Body of pancreas (tissue), 4 donors: ENCODE measurements around the gene ANKRD11.

Experiments
- POLR2A ChIP-seq, 3 donors: fragments of 450-650 bp; IDR thresholded peaks; one replicate each; pipeline ENCODE4 v1.6.1; 2016; ENCODE audit warnings: antibody characterized with exemption in 3 of 3, mild to moderate bottlenecking in 2 of 3
- TF ChIP-seq, protein P1 (sequence below), 7 experiments: fragments of 450-650 bp in 4 of 7; fragments of 200-600 bp in 3 of 7; sonication (generic) in 3 of 7; IDR thresholded peaks; one replicate each; pipeline ENCODE4 v1.5.1; 2016 to 2019; ENCODE audit warnings: antibody characterized with exemption in 7 of 7

DNA sequence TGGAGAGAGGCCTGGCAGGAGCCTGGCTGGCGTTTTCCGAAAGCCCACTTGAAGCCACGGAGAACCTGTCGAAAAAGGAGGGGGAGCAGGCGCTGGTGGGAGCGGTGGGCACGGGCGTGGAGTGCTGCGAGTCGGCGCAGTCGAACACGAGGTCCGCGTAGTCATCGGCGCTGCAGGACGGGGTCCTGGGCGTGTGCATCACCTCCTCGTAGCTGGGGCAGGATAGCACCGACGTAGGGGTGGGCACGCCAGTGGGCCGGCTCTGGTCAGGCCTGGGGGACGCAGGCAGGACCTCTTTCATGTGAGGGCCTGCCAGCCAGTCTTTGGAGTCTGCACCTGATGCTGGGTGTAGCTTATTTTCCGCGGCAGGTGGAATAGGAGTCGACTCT is 209.2 kb downstream of the ANKRD11 start:
- TF ChIP-seq, protein P1, sequence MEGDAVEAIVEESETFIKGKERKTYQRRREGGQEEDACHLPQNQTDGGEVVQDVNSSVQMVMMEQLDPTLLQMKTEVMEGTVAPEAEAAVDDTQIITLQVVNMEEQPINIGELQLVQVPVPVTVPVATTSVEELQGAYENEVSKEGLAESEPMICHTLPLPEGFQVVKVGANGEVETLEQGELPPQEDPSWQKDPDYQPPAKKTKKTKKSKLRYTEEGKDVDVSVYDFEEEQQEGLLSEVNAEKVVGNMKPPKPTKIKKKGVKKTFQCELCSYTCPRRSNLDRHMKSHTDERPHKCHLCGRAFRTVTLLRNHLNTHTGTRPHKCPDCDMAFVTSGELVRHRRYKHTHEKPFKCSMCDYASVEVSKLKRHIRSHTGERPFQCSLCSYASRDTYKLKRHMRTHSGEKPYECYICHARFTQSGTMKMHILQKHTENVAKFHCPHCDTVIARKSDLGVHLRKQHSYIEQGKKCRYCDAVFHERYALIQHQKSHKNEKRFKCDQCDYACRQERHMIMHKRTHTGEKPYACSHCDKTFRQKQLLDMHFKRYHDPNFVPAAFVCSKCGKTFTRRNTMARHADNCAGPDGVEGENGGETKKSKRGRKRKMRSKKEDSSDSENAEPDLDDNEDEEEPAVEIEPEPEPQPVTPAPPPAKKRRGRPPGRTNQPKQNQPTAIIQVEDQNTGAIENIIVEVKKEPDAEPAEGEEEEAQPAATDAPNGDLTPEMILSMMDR (IDR thresholded peaks at IDR 0.05) = no peak
- TF ChIP-seq POLR2A (IDR thresholded peaks at IDR 0.05) = no peak
